K562 (cell line): ENCODE results near the gene RSPH1. TPM values are rescaled to one million over a fixed set of nuclear protein-coding genes. Genes with fewer than 3 reads are reported as not detected.

Experiments used
- BACH1 ChIP-seq: fragments of 200-800 bp; sonication (Bioruptor generic); IDR thresholded peaks from 2 replicates; pipeline ENCODE4 v1.6.1; 2016; ENCODE audit warnings: missing genetic modification characterization, missing compliant biosample characterization
- BRF1 ChIP-seq: IDR thresholded peaks from 3 replicates; pipeline ENCODE4 v1.6.1; 2011; ENCODE audit warnings: borderline replicate concordance, mild to moderate bottlenecking; ENCODE audit not compliant: insufficient read length; ENCODE audit errors: extremely low read depth
- CREM ChIP-seq: IDR thresholded peaks from 2 replicates; pipeline ENCODE4 v1.6.1; 2014; ENCODE audit warnings: antibody characterized with exemption, low read depth
- CTCF ChIP-seq, 3 experiments: IDR thresholded peaks in 2 of 3; conservative IDR thresholded peaks in 1 of 3; 2 replicates each; pipeline ENCODE4 v1.5.1; 2011 to 2012; ENCODE audit warnings: low read length in 3 of 3, mild to moderate bottlenecking in 3 of 3, control low read depth in 2 of 3, improper control_type of control experiment in 1 of 3, inconsistent platforms in 1 of 3, low read depth in 1 of 3, mixed read lengths in 1 of 3, moderate library complexity in 1 of 3; ENCODE audit not compliant: insufficient read depth in 2 of 3
- E2F6 ChIP-seq, 2 experiments: IDR thresholded peaks; 2 replicates each; pipeline ENCODE4 v1.6.1; 2011; ENCODE audit warnings: borderline replicate concordance in 1 of 2, control low read depth in 1 of 2, low read depth in 1 of 2, low read length in 1 of 2, mild to moderate bottlenecking in 1 of 2, mixed read lengths in 1 of 2, moderate library complexity in 1 of 2; ENCODE audit not compliant: insufficient read depth in 1 of 2, insufficient read length in 1 of 2, poor library complexity in 1 of 2, severe bottlenecking in 1 of 2; ENCODE audit errors: extremely low read depth in 1 of 2
- HMBOX1 ChIP-seq: sonication (generic); IDR thresholded peaks from 2 replicates; pipeline ENCODE4 v1.6.1; 2016
- L3MBTL2 ChIP-seq: fragments of 450-650 bp; IDR thresholded peaks from 2 replicates; pipeline ENCODE4 v1.6.1; 2016; ENCODE audit warnings: mild to moderate bottlenecking, moderate library complexity
- NCOR1 ChIP-seq: fragments of 450-650 bp; IDR thresholded peaks from 2 replicates; pipeline ENCODE4 v1.6.1; 2016; ENCODE audit warnings: mild to moderate bottlenecking, moderate library complexity
- NR3C1 ChIP-seq: sonication (generic); formaldehyde crosslinking; IDR thresholded peaks from 2 replicates; pipeline ENCODE4 v1.8.1; 2022; ENCODE audit warnings: missing genetic modification reagents
- RCOR1 ChIP-seq, 2 experiments: IDR thresholded peaks; 2 replicates each; pipeline ENCODE4 v1.6.1; 2012; ENCODE audit warnings: low read depth in 2 of 2, low read length in 2 of 2, borderline replicate concordance in 1 of 2, improper control_type of control experiment in 1 of 2
- TFAP4 ChIP-seq: sonication (generic); formaldehyde crosslinking; IDR thresholded peaks from 2 replicates; pipeline ENCODE4 v1.8.0; 2022; ENCODE audit warnings: missing genetic modification reagents, mild to moderate bottlenecking, moderate library complexity, borderline replicate concordance
- VEZF1 ChIP-seq: fragments of 200-800 bp; sonication (Bioruptor generic); IDR thresholded peaks from 2 replicates; pipeline ENCODE4 v1.6.1; 2017; ENCODE audit warnings: missing genetic modification characterization, missing compliant biosample characterization
- ZFP36 ChIP-seq: fragments of 150-350 bp; IDR thresholded peaks from 2 replicates; pipeline ENCODE4 v1.6.1; 2018; ENCODE audit warnings: low read length, low read depth; ENCODE audit not compliant: partially characterized antibody
- ZNF217 ChIP-seq: sonication (generic); formaldehyde crosslinking; IDR thresholded peaks from 2 replicates; pipeline ENCODE4 v1.8.0; 2022; ENCODE audit warnings: mild to moderate bottlenecking, missing genetic modification reagents
- polyA plus RNA-seq, 8 experiments: library from polyadenylated mRNA; depleted of rRNA in 4 of 8; stranded (reverse) in 5 of 8; unstranded in 3 of 8; fragments of >200 nt; fragmentation: Nextera tagmentation in 2 of 8; fragmentation: Illumina TruSeq in 1 of 8; extraction: Ambion mirVana in 2 of 8; extraction: Trizol in 1 of 8; gene quantifications; 2 replicates each; pipeline versions ENCODE4 v1.2.1 to v1.2.3, GENCODE V29; 2011 to 2014; ENCODE audit warnings: inconsistent platforms in 1 of 8, missing spikeins in 1 of 8
- total RNA-seq, 7 experiments: library from RNA; depleted of rRNA in 6 of 7; stranded (reverse); fragments of >200 nt in 6 of 7; fragmentation: Illumina TruSeq in 2 of 7; extraction: Trizol in 2 of 7; gene quantifications; 2 replicates each; pipeline versions ENCODE4 v1.2.1 to v1.2.3, GENCODE V29; 2011 to 2021; ENCODE audit warnings: low replicate concordance in 1 of 7
- TF ChIP-seq, protein P1 (sequence below), 2 experiments: fragments of 250-450 bp in 1 of 2; fragments of 450-650 bp in 1 of 2; sonication (Bioruptor Pico) in 1 of 2; IDR thresholded peaks; 2 replicates each; pipeline versions ENCODE4 v1.6.1 to v1.8.0; 2016 to 2021; ENCODE audit warnings: mild to moderate bottlenecking in 2 of 2, moderate library complexity in 2 of 2, missing compliant biosample characterization in 1 of 2, missing genetic modification characterization in 1 of 2

RSPH1 gene
- total and polyA plus RNA-seq, 9 of the 15 experiments (the other 6 are each of a cell fraction or from before 2014, with no cell fraction given) = 0.17 TPM; not detected in 8

DNA sequence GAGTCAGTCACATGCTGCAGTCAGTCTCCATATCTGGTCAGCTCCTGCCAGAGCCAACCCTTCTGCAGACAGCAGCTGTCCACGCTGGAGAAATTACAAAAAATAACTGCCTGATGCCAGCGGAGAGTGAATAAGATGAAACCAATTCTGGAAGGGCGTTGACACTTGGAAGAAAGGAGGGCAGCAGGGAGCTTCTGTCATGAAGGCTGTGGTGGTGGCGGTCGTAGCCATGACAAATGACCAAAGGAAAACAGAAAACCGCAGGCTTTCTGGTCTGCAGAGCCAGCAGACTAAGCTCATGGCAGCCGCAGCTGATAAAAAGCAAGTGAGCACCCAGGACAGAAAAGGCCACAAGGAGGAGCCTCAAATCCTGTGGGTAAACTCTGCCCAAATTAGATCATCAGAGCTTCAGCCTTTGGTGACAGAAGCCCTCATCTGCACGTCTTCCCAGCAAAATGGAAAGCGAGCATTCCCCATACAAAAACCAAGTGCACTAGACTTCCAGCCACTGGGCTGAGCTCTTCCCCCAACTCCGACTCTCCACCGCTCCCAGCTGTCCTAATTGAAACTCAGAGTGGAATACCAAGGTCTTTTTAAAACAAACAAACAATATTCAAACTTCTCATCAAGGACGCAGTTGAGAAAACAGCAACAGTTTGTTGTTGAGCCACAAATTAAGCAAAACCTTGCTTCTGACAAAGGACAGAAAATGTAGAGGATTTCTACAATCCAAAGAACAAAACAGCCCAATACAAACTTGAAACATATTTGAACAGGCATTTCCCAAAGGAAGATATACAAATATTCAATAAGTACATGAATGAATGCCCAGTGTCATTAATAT, 28.7 kb downstream of the RSPH1 start (continued):
- TF ChIP-seq, protein P1, sequence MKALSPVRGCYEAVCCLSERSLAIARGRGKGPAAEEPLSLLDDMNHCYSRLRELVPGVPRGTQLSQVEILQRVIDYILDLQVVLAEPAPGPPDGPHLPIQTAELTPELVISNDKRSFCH (CRISPR knock-in tag; IDR thresholded peaks at IDR 0.05) = no peak
- TF ChIP-seq, protein P1 (tag; IDR thresholded peaks at IDR 0.05) = peak; percentile 83; the same call in 1 of the 2 replicates
- TF ChIP-seq CREM (0 out of 2 replicates have a peak, but pooled peaks have one; percentile 13), NR3C1 (CRISPR knock-in tag) (no peak), E2F6 (IDR thresholded peaks at IDR 0.05; ENCODE audit: borderline replicate concordance in 1 of 2, extremely low read depth in 1 of 2, insufficient read depth in 1 of 2, insufficient read length in 1 of 2, low read depth in 1 of 2, low read length in 1 of 2, poor library complexity in 1 of 2, severe bottlenecking in 1 of 2) (peak in 1 of 2 experiments; percentile 15), BACH1 (tag) (0 out of 2 replicates have a peak, but pooled peaks have one; percentile 47), ZNF217 (CRISPR knock-in tag) (no peak), CTCF (IDR thresholded peaks at IDR 0.05 in 2 of 3, conservative IDR thresholded peaks at IDR 0.05 in 1 of 3; ENCODE audit: insufficient read depth in 2 of 3, low read depth in 1 of 3, low read length in 3 of 3) (peak; percentile 58 to 73 (median 66)), L3MBTL2 (0 out of 2 replicates have a peak, but pooled peaks have one; percentile 19), RCOR1 (IDR thresholded peaks at IDR 0.05; ENCODE audit: borderline replicate concordance in 1 of 2, low read depth in 2 of 2, low read length in 2 of 2) (peak; percentile 30 to 46; a peak in 2 of 4 replicates), HMBOX1 (peak; percentile 51; the same call in 1 of the 2 replicates), VEZF1 (peak; percentile 36; the same call in 1 of the 2 replicates), NCOR1 (0 out of 2 replicates have a peak, but pooled peaks have one; percentile 12), TFAP4 (peak; percentile 92), BRF1 (no peak), ZFP36 (no peak)
